ENCODE results near the gene OPCML.

Gene OPCML

DNA sequence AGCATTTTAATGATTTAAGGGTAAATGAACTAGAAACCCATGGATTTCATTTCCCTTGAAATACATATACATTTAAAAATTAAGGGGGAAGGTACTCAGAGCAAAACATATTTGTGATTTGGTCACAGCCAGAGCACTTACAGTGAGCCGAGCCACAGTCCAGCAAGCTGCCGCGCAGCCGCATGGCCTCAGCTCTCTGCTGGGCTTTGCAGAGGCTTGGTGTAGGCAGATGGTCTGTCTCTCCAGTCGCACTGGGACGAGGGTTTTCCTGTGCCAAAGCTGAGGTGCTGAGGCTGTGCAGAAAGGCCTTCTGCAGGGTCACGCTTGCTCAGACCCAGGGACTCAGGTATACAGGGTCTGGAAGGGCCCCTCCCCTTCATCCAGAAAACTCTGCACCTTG lies 367.3 kb downstream of the OPCML start:
- DNase-seq = no peak

DNA sequence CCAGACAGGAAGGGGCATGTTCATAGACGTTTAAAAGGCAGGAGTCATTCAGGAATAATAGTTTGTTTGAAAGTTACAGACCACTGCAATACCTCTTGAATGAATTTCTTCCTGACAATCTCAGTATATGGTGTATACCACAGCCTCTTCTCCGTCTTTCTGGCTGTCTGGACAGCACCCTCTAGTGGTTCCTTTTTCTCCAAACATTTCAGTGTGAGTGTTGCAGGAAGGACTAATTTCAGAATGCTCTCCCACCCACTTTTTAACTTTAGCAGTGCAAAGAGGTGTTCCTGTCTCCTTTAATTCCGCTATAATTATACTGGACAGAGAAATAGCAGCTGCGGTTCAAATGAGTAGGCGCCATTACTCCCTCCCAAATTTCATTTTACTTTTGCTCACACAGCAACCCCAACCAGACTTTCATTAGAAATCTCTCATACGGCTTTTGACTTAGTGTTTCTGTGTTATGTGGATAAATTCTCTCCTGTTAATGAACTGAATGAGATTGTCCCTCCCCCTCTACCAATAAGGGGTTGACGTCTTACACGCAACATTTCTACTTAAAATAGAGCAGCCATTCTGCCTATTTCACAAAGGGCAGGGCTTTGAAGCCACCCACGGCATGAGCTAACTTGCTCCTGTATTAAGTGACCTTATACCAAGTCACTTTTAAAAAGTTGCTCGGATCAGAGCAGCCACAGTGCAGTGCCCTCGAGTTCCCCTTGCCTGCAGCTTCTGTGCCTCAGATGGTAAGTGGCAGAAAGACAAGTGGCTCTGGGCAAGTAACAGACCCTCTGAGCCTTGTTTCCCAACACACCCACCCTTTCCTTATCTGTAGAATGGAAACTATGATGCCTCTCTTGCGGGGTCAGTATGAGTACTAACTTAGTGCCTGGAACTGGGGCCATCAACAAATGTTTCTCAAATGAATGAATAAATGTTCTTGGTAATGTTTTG lies 368.6 kb downstream of the OPCML start:
- DNase-seq = no peak

DNA sequence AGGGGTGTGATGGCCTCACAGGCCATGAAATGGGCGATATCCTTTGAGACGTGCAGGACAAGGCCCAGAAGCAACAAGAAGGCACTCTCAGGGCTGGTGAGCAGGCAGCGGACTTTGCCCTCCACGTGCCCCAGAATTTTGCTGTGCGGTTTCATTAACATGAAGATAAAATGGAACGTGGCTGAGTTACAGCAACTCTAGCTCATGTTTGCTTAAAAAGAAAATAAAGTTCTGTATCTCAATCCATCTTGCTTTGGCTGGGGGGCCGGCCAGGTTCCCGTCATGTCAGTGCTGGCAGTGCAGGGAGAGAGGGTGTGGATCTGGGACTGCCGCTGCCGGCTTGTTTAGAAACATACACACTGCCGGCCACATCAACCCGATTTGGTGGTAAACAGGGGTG lies 370.1 kb downstream of the OPCML start:
- DNase-seq = no peak

DNA sequence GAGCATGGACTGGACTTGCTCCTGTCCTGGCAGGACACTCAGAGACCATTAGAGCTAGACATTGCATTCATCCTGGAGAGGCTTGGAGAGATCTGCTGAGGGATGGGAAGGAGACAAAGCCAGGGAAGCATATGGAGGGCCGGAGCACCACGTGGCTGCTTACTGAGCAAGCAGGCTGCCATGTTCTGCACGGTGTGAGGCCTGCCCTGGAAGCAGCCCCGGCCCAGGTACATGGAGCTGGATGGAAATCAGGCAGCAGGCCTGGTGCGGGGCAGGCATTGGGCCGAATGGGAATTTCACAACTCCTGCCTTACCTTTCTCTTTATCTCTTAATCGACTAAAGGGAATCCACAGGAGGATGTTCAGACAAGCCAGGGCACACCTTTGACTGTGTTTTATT lies 371.5 kb downstream of the OPCML start:
- no peak for DNase-seq

DNA sequence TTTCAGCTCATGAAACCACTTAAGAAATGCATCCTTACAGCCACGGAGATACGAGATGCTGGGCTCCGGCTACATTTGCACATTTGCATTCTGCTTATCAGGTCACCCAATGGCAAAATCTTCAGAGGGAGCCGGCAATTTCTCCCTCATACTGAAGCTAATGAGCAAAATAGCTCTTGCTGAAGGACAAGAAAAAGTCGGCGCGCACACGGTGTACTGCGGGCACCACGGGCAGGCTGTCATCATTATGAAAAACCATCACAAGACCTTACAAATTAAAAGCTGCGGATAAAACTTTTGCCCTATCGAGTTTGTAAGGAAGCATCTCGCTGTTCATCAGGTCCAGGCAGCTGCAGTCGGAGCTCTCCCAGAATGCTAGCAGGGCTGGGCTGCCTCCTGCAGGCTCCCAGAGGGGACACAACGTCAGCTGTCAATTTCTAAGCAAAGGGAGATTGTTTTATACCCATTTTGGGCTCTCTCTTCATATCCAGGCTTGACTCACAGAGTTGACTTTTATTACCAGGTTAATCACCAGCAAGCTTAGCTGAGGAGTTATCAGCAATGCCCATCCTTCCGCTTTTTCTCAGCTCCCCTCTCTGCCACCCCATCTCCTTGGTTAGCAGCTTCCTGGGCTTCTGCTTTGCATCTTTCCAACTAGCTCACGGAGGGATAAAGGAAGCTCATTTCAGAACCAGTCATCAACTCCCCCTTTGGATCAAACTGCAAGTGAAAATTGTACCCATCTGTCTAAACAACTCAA lies 375.1 kb downstream of the OPCML start:
- DNase-seq = no peak

DNA sequence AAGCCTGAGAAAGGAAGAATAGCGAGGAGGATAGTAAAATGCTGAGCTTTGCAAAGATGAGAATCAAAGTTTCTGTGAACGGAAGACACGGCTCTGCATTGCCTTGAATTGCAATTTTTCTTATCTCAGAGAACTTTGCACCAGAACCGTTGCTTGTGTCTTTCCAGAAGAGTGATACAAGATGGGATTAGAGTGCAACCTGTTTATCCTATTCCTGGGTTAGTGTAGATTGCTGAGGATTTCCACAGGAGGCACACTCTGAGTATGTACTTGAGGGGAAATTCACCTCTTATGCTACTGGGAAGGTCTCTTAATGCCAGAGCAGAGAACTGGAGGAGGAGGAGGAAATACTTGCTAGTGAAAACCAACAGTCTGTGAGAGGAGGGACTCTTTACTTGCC lies 377.5 kb downstream of the OPCML start:
- DNase-seq = no peak

DNA sequence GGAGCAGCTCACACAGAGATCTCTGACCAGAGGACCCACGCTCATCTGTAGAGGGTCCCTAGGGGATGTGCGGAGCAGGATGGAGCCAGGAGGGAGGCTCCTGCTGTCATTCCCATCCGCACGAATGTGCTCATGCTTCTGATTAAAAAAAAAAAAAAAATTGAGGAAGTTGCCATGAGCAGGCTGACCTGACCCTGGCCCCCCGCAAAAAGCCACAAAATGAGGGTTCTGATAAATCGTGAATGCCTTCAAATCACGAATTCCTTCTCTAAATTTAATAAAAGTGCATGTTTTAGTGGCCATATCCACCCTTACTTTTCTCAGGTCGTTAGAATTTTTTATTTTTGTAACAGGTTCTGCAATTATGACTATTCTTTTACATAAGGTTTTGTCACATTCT lies 378.2 kb downstream of the OPCML start:
- DNase-seq = no peak

DNA sequence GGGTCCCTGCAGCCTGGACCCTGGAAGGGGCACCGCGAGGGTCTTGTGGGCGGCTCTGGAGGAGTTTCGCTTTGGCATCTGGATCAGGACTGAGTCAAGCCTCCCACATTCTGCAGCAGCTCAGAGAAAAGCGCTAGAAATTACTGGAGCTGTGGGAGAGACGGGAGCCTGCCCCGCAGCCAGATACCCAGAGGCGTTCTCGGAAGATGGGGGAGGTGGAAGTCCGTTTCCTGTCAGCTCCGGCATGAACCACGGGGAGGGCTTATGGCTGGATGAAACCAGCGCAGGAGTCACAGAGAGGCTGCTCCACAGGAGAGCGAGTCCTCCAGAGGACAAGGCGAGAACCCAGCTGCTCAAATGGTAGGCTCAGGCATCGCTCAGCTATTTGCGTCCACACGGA lies 379.3 kb downstream of the OPCML start:
- no peak for DNase-seq

DNA sequence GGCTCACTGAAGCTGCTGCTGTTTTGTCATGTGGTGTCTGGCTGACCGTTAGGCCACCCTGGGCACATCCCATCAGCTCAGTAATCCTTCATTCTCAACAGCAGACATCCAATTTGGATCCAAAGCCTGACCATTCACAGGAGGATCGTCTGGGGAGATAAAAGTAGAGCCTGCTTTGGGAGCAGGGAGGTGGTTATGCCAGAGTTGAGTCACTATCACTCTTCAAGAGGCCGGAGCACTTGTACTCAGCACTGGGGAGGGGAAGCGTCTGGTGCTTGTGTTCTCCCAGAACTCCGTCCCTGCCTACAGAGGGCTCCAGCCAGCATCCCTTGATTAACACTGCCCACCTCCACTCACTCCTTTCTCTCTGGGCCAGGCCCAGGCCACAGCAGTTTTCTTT lies 382.6 kb downstream of the OPCML start:
- no peak for DNase-seq

DNA sequence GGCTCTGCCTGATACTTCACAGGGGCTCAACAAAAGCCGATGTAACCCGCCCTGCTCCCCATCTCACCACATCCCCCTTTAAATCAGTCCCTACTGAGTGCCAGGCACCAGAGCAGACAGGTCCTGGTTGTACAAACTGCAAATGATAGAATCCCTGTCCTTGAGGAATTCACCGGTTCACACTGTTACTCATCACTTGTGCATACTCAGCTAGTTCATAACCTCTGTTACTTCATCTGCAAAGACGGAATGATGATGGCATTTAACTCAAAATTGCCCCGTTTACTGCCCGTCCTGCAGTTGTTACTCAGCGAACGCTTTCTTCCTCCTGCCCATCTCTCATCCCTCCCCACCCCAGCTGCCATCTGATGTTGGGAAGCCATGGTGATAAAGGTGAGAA lies 384.7 kb downstream of the OPCML start:
- DNase-seq = no peak

DNA sequence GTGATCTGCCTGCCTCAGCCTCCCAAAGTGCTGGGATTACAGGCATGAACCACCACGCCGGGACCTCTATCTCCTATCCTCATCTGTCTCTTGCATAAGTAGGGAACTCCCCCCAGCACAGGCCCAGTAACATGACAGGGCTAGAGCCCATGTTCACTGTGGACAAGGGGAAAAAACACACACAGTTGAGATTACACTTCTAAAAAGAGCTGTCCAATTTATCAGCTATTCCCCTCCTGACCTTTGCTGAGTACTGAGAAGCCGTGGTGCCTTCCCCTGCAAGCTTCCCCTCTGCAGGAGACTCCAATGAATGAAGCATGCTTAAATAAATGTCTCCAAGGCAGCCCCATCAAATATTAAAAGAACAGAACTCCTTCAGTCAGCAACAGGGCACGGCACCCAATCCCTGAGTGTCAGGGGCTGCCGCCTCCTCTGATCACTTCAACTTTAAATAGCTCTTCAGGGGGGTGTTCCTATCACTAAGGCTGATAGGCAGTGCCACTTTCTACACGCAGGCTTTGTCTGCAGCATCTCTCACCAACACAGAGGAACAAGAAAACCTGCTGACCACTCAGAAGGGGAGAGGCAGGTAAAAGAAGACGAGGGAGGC lies 385.5 kb downstream of the OPCML start:
- no peak for DNase-seq

DNA sequence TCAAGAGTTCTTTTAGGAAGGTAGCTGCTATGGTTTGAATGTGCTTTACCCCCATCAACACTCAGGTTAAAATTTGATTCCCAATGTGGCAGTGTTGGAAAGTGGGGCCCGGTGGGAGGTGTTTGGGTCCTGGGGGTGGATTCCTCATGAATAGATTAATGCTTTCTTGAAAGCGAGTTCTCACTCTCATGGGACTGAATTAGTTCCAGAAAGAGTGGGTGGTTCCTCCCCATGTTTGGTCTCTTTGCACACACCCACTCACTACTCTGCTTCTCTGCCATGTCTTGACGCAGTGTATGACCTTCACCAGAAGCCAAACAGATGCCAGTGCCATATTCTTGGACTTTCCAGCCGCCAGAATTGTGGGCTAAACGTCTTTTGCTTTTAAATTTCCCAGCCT lies 394.4 kb downstream of the OPCML start:
- DNase-seq = no peak

DNA sequence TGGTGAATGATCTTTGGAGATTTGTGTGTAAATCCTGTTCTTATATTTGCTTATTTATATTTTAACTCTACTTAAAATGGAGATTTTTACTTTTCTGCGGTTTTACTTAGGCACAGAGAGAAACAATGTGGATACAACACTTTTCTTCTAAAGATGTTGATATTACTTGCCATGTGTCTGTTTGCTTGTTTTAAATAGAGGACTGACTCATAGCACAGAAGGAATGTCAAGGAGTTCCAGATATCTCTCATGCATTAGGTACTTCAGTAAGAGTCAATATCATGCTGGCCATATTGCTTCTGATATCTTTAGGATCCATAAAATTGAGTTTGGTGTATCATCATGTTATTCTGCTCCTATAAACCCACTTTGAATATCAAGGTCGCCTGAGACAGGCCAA lies 395.0 kb downstream of the OPCML start:
- no peak for DNase-seq

DNA sequence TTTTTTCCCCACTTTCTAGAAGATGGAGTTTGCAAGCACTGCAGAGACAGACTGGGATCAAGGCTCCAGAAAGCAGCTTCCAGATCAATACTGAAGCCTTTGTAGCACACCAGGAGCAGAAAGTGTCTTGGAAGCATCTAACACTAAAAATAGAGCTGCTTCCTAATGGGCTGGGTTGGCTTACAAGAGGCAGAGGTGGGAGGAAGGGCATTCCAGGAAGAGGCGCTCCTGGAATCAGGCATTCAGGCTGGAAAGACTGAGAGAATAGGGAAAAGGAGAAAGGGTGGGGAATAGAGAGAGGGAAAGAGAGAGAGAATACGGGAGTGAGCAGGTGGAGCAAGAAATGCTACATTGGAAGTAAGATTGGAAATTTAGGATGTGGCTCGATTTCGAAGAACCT lies 395.9 kb downstream of the OPCML start:
- DNase-seq = no peak

DNA sequence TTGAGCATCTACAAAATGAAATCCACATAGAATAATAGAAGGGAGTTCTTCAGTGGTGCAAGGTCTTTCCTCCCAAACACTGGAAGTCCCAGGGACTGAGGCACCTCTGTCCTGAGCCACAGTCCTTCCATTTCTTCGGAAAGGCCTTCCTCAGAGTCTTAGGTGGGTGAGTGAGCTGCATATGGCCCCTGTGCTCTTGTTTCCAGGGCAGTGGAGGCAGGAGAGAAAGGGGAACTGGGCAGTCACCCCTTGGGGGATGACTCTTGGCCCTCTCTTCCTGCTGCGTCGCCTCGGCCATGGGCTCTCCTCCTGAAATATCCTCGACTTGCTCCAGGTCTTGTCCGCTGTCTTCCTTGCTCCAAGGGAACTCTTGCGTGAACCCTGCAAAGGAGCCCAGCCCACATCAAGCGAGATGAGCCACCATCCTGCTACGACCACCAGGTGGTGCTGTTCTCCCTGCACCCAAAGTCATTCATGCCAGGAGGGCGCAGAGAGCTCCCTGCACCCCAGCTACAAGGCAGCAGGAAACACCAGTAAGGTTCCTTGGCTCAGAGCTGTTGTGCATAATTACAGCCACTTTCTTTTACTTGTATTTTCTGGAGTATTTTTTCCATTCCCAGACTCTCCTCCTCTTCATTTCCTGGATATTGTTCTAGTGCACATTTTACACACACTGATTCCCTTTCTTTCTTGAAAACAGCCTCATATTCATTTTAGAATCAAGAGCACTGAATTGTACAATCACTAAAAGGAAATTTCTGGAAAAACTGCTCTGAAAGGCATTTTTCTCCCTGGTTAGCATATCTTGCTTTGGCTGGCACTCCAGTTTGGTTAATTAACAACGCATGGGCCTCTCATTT lies 397.8 kb downstream of the OPCML start:
- DNase-seq = no peak

DNA sequence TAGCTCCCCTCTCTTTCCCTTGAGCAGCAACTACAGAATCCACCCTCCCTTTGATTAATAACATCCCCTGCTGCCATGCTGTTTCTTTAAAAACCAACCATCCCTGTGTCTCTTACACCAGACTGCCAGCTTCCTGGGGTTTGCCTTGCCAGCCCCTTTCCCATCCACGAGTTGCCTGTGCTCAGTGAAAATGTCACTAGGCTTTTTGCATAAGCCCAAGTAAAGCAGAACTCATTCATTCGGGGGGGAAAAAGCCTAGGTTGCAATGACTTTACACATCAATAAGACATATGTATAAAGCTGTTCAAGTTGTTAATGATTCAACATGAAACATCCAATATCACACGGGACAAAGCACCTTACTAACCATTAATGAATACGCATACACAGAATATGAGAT lies 398.7 kb downstream of the OPCML start:
- DNase-seq = no peak

DNA sequence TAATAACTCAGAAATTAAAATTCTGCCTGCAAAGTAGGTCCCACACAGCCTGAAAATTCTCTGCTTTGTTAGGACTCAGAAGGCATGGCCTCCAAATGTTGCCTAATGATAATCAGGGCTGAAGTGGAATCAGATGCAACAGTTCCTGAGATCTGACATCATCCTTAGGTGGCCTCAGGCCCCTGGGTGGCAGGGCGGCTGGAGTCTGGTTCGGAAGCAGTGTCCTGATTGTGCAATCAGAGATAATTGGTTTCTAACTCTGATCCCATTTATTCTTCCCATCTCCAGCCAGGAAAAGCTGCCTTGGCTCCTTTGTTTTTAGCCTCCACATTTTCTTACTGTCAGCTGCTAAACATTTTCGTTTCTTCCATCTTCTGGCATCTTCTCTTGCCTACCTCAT lies 399.3 kb downstream of the OPCML start:
- DNase-seq = no peak

DNA sequence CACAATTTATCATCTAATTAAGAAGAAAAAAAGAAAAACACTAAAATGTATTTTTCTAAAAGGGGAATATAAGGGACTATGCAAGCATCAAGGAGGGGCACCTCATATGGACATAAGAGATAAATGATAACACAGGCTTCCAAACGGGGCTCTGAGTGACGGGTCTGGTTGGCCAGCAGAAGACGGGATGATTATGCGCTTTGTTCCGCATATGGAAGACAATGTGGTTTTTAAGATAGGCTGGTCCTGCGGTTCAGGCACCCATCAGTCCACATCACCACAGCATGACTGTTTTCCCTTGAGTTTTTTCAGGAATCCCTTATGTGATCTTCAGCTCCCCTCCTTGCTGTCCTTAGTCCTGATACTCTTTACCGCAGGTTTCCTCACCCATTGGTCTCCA lies 404.6 kb downstream of the OPCML start:
- no peak for DNase-seq

DNA sequence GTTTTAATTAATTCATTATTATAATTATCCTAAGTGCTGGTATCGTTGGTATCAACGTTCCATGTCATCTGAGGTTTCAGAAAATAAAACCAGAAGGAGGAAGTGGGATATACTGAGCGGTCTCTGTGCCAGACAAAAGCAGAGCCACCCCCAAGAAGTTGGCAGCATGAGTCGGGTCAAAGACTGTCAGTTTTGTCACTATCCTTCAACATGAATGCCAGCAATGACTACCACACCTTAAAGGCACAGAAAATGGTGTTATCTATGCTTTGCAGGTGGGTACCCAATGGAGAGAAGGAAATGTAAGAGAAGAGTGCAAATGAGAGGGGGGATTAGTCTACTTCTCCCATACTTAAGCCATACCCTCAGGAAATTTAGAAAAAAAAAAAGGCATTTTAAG lies 408.5 kb downstream of the OPCML start:
- DNase-seq = no peak

DNA sequence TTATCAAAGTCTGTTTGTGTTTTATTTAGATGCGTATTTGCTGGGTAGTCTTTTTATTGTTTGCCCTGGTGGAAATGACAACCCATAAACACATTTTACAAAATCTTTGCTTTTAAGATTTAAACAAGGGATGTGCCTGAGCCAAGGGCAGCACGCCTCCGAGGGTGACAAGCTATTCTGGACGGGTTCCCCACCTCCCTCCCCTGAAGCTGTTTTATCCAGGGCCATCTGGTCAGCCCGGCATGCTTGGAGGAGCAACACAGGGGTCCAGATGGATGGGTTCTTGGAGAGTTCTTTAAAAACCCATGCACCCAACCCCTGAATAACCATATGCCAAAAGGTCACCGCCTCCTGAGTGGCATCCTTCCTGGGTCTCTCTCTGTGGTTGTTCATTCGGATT lies 408.9 kb downstream of the OPCML start:
- DNase-seq = no peak

DNA sequence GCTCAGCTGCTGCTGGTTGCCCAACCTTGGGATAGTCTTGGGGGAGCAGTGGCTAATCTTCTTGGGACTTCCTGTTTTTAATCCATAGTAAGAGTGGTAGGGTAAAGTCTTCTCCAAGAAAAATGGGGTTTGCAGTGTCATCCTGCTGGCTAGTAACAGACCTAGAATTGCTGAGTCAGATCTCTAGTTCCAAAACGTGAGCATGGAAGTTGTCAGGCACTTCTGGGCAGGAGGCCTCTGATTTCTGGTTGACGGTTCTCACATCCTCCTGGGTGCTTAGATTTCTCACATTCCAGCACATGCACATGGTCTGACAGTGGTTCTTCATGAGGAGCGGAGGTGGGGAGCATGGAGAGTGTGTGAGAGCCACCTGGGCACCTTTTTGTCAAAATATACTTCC lies 410.0 kb downstream of the OPCML start:
- DNase-seq = no peak

DNA sequence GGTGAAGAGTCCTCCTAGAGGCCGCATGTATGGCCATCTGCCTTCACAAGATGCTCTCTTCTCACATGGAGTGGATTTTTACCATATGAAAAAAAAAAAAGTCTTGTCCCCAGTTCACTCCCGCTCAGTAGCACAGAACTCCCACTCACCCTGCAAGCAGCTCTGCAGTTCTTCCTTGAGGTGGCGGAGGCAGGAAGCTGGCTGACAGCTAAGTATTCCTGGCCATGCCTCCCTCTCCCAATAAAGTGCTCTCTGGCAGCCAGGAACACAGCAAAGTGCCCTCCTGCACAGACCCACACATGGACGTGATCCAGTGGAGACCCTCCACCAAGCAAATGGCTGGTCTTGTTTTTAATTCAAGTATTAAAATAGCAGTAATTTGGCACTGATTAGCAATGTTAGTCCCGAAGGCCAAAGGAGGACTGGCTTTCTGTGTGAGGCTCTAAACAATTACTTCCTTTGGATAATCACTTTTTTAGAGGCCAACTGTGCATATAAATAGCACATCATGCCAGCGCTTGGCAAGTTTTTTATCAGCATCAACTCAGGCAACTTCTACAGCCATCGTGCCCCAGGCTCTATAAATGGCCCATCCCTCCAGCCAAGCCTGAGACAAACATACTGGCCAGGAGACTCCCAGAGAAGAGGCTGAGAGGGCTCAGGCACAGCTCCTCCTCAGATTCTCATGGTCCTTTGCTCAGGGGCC lies 413.6 kb downstream of the OPCML start:
- no peak for DNase-seq

Data from activated gamma-delta T cell (primary cell).